HCT116 (cell line): Measurements from ENCODE around the gene NCBP1. TPM values are rescaled to one million over a fixed set of nuclear protein-coding genes. Genes with fewer than 3 reads are reported as not detected.

Experiments
- ATAC-seq: fragments of 200-7000 bp; cut with Tn5 transposase; 2 replicates; pipeline ENCODE4 v1.9.1; 2020; ENCODE audit warnings: mild to moderate bottlenecking, moderate library complexity
- BruUV-seq: library from RNA; stranded (reverse); fragments of 400-500 nt; replicated peaks from 2 replicates; lab custom pipeline; 2021; lab: Mats Ljungman, UMichigan
- CTCF ChIA-PET: fragments of 300-600 bp; sonication (Branson Sonifier 250); formaldehyde crosslinking; loops from one replicate; lab custom pipeline; 2021; ENCODE audit warnings: antibody characterized with exemption; lab: Charles Lee
- POLR2A ChIA-PET: fragments of 300-600, 350-600 bp; sonication (Branson Sonifier 250); formaldehyde crosslinking; loops from one replicate; lab custom pipeline; 2021; ENCODE audit warnings: antibody characterized with exemption; lab: Charles Lee
- RAD21 ChIA-PET, 2 experiments: fragments of 300-600 bp; sonication (Branson Sonifier 250); formaldehyde crosslinking; loops; one replicate each; lab custom pipeline; 2023; ENCODE audit warnings: low total read pairs in 2 of 2; ENCODE audit not compliant: uncharacterized antibody in 2 of 2, unreplicated experiment in 2 of 2, low non-redundant PET in 1 of 2; lab: Charles Lee
- DNase-seq: peaks from one replicate; pipeline ENCODE4 v3.0.0-alpha.2; 2010; ENCODE audit warnings: low read depth, low spot score
- H2AFZ ChIP-seq: fragments of 200-600 bp; shearing (Covaris generic), sonication (generic); 2 replicates; pipeline ENCODE4 v1.6.1; 2017; ENCODE audit warnings: low read depth, mixed run types, mixed read lengths, antibody characterized with exemption, low read length; ENCODE audit not compliant: poor library complexity, severe bottlenecking
- H3K27ac ChIP-seq: 2 replicates; pipeline ENCODE4 v1.5.1; 2012; ENCODE audit warnings: low read depth, low read length
- H3K27me3 ChIP-seq: fragments of 200-600 bp; sonication (generic); 2 replicates; pipeline ENCODE4 v1.6.1; 2016; ENCODE audit warnings: mixed run types, low read length, mixed read lengths; ENCODE audit not compliant: insufficient read depth
- H3K36me3 ChIP-seq, 2 experiments: fragments of 200-500 bp in 1 of 2; fragments of 200-600 bp in 1 of 2; sonication (Bioruptor generic) in 1 of 2; sonication (generic) in 1 of 2; 2 replicates each; pipeline versions ENCODE4 v1.5.1 to v1.6.1; 2014 to 2016; ENCODE audit warnings: low read length in 2 of 2, inconsistent platforms in 1 of 2, mixed read lengths in 1 of 2, mixed run types in 1 of 2; ENCODE audit not compliant: insufficient read depth in 2 of 2, control insufficient read depth in 1 of 2
- H3K4me1 ChIP-seq, 2 experiments: fragments of 200-600 bp in 1 of 2; sonication (generic) in 1 of 2; 2 replicates each; pipeline versions ENCODE4 v1.5.1 to v1.6.1; 2012 to 2017; ENCODE audit warnings: low read length in 2 of 2, inconsistent platforms in 1 of 2, mild to moderate bottlenecking in 1 of 2, mixed read lengths in 1 of 2, mixed run types in 1 of 2, moderate library complexity in 1 of 2; ENCODE audit not compliant: insufficient read depth in 2 of 2, control insufficient read depth in 1 of 2
- H3K4me2 ChIP-seq: fragments of 200-600 bp; sonication (generic); 2 replicates; pipeline ENCODE4 v1.6.1; 2017; ENCODE audit warnings: mixed run types, low read length, mixed read lengths
- H3K4me3 ChIP-seq, 2 experiments: fragments of 200-600 bp in 1 of 2; sonication (generic) in 1 of 2; replicated peaks in 1 of 2; 2 replicates each; pipeline ENCODE4 v1.5.1; 2011 to 2016; ENCODE audit warnings: low read length in 2 of 2, control low read depth in 1 of 2, low read depth in 1 of 2, mild to moderate bottlenecking in 1 of 2, mixed read lengths in 1 of 2, mixed run types in 1 of 2
- H3K79me2 ChIP-seq: fragments of 200-600 bp; sonication (generic); 2 replicates; pipeline ENCODE4 v1.6.1; 2017; ENCODE audit warnings: mild to moderate bottlenecking, mixed run types, low read length, moderate library complexity, mixed read lengths; ENCODE audit not compliant: insufficient read depth
- H3K9ac ChIP-seq: fragments of 200-600 bp; sonication (generic); 2 replicates; pipeline ENCODE4 v1.6.1; 2016; ENCODE audit warnings: low read length, mixed read lengths
- H3K9me2 ChIP-seq: fragments of 200-600 bp; sonication (generic), shearing (Covaris generic); 2 replicates; pipeline ENCODE4 v1.6.1; 2017; ENCODE audit warnings: mixed run types, mild to moderate bottlenecking, moderate library complexity; ENCODE audit not compliant: insufficient read depth
- H3K9me3 ChIP-seq, 2 experiments: fragments of 200-500 bp in 1 of 2; fragments of 200-600 bp in 1 of 2; sonication (Bioruptor generic) in 1 of 2; sonication (generic) in 1 of 2; 2 replicates each; pipeline ENCODE4 v1.6.1; 2014 to 2017; ENCODE audit warnings: low read length in 2 of 2, mixed read lengths in 2 of 2, inconsistent platforms in 1 of 2, low read depth in 1 of 2, mild to moderate bottlenecking in 1 of 2, mixed run types in 1 of 2, moderate library complexity in 1 of 2; ENCODE audit not compliant: control insufficient read depth in 1 of 2, insufficient read depth in 1 of 2
- H4K20me1 ChIP-seq: fragments of 200-600 bp; sonication (generic), shearing (Covaris generic); 2 replicates; pipeline ENCODE4 v1.6.1; 2017; ENCODE audit warnings: mixed run types, mild to moderate bottlenecking, moderate library complexity; ENCODE audit not compliant: insufficient read depth
- CEBPB ChIP-seq: IDR thresholded peaks from 2 replicates; pipeline ENCODE4 v1.6.1; 2012; ENCODE audit warnings: low read depth
- RAD21 ChIP-seq: IDR thresholded peaks from 2 replicates; pipeline ENCODE4 v1.6.1; 2012; ENCODE audit warnings: low read depth, mild to moderate bottlenecking
- SIN3A ChIP-seq: IDR thresholded peaks from 2 replicates; pipeline ENCODE4 v1.6.1; 2012; ENCODE audit warnings: low read depth
- TCF7L2 ChIP-seq: IDR thresholded peaks from 2 replicates; pipeline ENCODE4 v1.7.0; 2011; ENCODE audit warnings: borderline replicate concordance, inconsistent platforms; ENCODE audit not compliant: insufficient read depth, insufficient read length; ENCODE audit errors: extremely low read depth
- ZNF274 ChIP-seq: fragments of 200-500 bp; sonication (Bioruptor generic); IDR thresholded peaks from 2 replicates; pipeline ENCODE4 v1.6.1; 2014; ENCODE audit warnings: mild to moderate bottlenecking, low read depth, low read length, inconsistent platforms
- intact Hi-C: fragments of 100-400 bp; cut with micrococcal nuclease; formaldehyde crosslinking; loops from 2 replicates; pipeline ENCODE4 v1.10.0; 2022
- total RNA-seq: library from RNA; stranded (reverse); gene quantifications from one replicate; pipeline ENCODE4 v1.2.1, GENCODE V29; 2021; ENCODE audit not compliant: unreplicated experiment
- TF ChIP-seq, protein P1 (sequence below), 3 experiments: fragments of 200-600 bp in 1 of 3; sonication (generic) in 1 of 3; IDR thresholded peaks in 2 of 3; conservative IDR thresholded peaks in 1 of 3; 2 replicates each; pipeline ENCODE4 v1.5.1; 2012 to 2017; ENCODE audit warnings: low read depth in 2 of 3, low read length in 2 of 3, antibody characterized with exemption in 1 of 3, borderline replicate concordance in 1 of 3, control low read depth in 1 of 3, mild to moderate bottlenecking in 1 of 3, mixed read lengths in 1 of 3, mixed run types in 1 of 3, moderate library complexity in 1 of 3; ENCODE audit not compliant: insufficient read depth in 1 of 3
- TF ChIP-seq, protein P2 (sequence below): IDR thresholded peaks from 2 replicates; pipeline ENCODE4 v1.6.1; 2012; ENCODE audit warnings: low read depth
- TF ChIP-seq, protein P3 (sequence below): IDR thresholded peaks from 2 replicates; pipeline ENCODE4 v1.6.1; 2012
- TF ChIP-seq, protein P4 (sequence below): IDR thresholded peaks from 2 replicates; pipeline ENCODE4 v1.6.1; 2011; ENCODE audit warnings: mild to moderate bottlenecking, low read length, moderate library complexity; ENCODE audit not compliant: insufficient replicate concordance; ENCODE audit errors: extremely low read depth
- TF ChIP-seq, protein P5 (sequence below): IDR thresholded peaks from 2 replicates; pipeline ENCODE4 v1.6.1; 2012

Gene NCBP1
- total RNA-seq, 1 experiment from 2014 or later: 32.9 TPM

DNA sequence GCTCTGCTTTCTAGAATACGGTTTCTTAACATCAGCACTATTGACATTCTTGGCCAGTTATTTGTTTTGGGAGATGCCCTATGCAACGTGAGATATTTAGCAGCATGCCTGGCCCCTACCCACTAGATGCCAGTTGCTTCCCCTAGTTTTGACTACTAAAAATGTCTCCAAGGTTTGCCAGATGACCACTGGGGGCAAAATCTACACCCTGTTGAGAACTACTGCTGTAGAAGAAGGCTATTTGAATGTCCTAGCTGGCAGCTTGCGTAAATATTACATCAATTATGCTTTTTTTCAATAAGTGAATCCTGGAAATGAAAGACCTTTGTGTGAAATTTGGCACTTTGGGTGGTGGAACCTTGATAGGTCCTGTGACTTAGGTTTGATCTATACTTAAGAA is 5.0 kb downstream of the NCBP1 start:
- ChIA-PET CTCF (interaction anchor here (0.6 to 1.3 kb wide), 5 partner anchors 9 to 24 kb away, joined by 3 to 4 read pairs (median 3); no protein-coding TSS in a partner anchor), POLR2A (no interaction called here), RAD21 (no interaction called here)
- H3K79me2 ChIP-seq: peaks cover 98% of the 10 kb centered on the region
- DNase-seq (no peak), ATAC-seq (peak; percentile 54; the same call in 1 of the 2 replicates)
- H3K9me2 ChIP-seq: no peaks in the 10 kb centered on the region
- no peak overlapping the region for H3K27ac ChIP-seq
- peaks cover 6% of the 10 kb centered on the region in 2 experiments; a peak in 2 of 4 replicates for H3K4me1 ChIP-seq
- intact Hi-C loops: no loop called here
- no peaks in the 10 kb centered on the region for H3K9me3 ChIP-seq
- no peak overlapping the region for H3K9ac ChIP-seq
- no peak overlapping the region for H2AFZ ChIP-seq
- H3K4me3 ChIP-seq: no peak overlapping the region
- TF ChIP-seq SIN3A: no peak
- TF ChIP-seq, protein P1, sequence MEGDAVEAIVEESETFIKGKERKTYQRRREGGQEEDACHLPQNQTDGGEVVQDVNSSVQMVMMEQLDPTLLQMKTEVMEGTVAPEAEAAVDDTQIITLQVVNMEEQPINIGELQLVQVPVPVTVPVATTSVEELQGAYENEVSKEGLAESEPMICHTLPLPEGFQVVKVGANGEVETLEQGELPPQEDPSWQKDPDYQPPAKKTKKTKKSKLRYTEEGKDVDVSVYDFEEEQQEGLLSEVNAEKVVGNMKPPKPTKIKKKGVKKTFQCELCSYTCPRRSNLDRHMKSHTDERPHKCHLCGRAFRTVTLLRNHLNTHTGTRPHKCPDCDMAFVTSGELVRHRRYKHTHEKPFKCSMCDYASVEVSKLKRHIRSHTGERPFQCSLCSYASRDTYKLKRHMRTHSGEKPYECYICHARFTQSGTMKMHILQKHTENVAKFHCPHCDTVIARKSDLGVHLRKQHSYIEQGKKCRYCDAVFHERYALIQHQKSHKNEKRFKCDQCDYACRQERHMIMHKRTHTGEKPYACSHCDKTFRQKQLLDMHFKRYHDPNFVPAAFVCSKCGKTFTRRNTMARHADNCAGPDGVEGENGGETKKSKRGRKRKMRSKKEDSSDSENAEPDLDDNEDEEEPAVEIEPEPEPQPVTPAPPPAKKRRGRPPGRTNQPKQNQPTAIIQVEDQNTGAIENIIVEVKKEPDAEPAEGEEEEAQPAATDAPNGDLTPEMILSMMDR (IDR thresholded peaks at IDR 0.05 in 2 of 3, conservative IDR thresholded peaks at IDR 0.05 in 1 of 3; ENCODE audit: borderline replicate concordance in 1 of 3, insufficient read depth in 1 of 3, low read depth in 2 of 3, low read length in 2 of 3): peak in 2 of 3 experiments; percentile 38 to 42; a peak in 3 of 6 replicates
- H3K27me3 ChIP-seq: no peaks in the 10 kb centered on the region
- H3K4me2 ChIP-seq: no peak overlapping the region
- peaks cover 12 to 14% of the 10 kb centered on the region in 2 experiments; a peak in 3 of 4 replicates for H3K36me3 ChIP-seq
- no TSS peak for BruUV-seq
- peaks cover 17% of the 10 kb centered on the region; the same call in 1 of the 2 replicates for H4K20me1 ChIP-seq

DNA sequence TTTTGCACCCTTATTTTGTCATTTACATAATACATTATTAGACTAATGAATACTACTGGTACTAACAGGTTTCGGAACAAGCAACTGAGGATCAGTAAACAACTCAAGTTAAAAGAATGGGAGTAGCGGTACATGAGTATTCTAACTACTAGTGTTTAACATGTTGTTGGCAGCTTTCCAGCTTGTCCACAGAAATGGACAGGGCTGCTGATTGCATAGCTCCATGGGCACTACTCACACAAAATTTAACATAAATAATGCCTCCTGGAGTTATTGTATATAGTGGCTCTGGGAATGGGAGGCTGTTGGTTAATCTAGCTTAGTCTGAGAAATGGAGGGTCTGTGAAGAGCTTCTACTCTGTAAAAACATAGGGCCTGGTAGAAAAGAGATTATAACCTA is 6.7 kb downstream of the NCBP1 start:
- H3K79me2 ChIP-seq: peaks cover 97% of the 10 kb centered on the region
- ChIA-PET POLR2A (interaction anchor here (0.6 kb wide), 1 partner anchor 1151 kb away, joined by 3 read pairs; no protein-coding TSS in a partner anchor), CTCF (no interaction called here), RAD21 (no interaction called here)
- no peaks in the 10 kb centered on the region for H3K27me3 ChIP-seq
- peaks cover 19 to 29% of the 10 kb centered on the region in 2 experiments; a peak in 3 of 4 replicates for H3K36me3 ChIP-seq
- H3K9me3 ChIP-seq: no peaks in the 10 kb centered on the region
- H3K27ac ChIP-seq: no peak overlapping the region
- H2AFZ ChIP-seq: no peak overlapping the region
- intact Hi-C loops: no loop called here
- H3K4me2 ChIP-seq: no peak overlapping the region
- H3K4me3 ChIP-seq: no peak overlapping the region
- ATAC-seq: no peak
- DNase-seq: no peak
- peaks cover 17% of the 10 kb centered on the region; the same call in 1 of the 2 replicates for H4K20me1 ChIP-seq
- no peak overlapping the region for H3K9ac ChIP-seq
- H3K9me2 ChIP-seq: no peaks in the 10 kb centered on the region
- H3K4me1 ChIP-seq: peaks cover 0 to under 1% of the 10 kb centered on the region in 2 experiments; a peak in 2 of 4 replicates
- BruUV-seq: no TSS peak
- TF ChIP-seq ZNF274: no peak
- no peak for TF ChIP-seq SIN3A
- TF ChIP-seq, protein P2, sequence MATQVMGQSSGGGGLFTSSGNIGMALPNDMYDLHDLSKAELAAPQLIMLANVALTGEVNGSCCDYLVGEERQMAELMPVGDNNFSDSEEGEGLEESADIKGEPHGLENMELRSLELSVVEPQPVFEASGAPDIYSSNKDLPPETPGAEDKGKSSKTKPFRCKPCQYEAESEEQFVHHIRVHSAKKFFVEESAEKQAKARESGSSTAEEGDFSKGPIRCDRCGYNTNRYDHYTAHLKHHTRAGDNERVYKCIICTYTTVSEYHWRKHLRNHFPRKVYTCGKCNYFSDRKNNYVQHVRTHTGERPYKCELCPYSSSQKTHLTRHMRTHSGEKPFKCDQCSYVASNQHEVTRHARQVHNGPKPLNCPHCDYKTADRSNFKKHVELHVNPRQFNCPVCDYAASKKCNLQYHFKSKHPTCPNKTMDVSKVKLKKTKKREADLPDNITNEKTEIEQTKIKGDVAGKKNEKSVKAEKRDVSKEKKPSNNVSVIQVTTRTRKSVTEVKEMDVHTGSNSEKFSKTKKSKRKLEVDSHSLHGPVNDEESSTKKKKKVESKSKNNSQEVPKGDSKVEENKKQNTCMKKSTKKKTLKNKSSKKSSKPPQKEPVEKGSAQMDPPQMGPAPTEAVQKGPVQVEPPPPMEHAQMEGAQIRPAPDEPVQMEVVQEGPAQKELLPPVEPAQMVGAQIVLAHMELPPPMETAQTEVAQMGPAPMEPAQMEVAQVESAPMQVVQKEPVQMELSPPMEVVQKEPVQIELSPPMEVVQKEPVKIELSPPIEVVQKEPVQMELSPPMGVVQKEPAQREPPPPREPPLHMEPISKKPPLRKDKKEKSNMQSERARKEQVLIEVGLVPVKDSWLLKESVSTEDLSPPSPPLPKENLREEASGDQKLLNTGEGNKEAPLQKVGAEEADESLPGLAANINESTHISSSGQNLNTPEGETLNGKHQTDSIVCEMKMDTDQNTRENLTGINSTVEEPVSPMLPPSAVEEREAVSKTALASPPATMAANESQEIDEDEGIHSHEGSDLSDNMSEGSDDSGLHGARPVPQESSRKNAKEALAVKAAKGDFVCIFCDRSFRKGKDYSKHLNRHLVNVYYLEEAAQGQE: no peak
- TF ChIP-seq TCF7L2: no peak
- no peak for TF ChIP-seq CEBPB
- TF ChIP-seq, protein P3, sequence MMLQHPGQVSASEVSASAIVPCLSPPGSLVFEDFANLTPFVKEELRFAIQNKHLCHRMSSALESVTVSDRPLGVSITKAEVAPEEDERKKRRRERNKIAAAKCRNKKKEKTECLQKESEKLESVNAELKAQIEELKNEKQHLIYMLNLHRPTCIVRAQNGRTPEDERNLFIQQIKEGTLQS: no peak
- TF ChIP-seq RAD21: no peak
- TF ChIP-seq, protein P4, sequence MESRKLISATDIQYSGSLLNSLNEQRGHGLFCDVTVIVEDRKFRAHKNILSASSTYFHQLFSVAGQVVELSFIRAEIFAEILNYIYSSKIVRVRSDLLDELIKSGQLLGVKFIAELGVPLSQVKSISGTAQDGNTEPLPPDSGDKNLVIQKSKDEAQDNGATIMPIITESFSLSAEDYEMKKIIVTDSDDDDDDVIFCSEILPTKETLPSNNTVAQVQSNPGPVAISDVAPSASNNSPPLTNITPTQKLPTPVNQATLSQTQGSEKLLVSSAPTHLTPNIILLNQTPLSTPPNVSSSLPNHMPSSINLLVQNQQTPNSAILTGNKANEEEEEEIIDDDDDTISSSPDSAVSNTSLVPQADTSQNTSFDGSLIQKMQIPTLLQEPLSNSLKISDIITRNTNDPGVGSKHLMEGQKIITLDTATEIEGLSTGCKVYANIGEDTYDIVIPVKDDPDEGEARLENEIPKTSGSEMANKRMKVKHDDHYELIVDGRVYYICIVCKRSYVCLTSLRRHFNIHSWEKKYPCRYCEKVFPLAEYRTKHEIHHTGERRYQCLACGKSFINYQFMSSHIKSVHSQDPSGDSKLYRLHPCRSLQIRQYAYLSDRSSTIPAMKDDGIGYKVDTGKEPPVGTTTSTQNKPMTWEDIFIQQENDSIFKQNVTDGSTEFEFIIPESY: no peak
- TF ChIP-seq, protein P5, sequence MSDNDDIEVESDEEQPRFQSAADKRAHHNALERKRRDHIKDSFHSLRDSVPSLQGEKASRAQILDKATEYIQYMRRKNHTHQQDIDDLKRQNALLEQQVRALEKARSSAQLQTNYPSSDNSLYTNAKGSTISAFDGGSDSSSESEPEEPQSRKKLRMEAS: no peak
